Endothelial cell (in vitro differentiated cells): ENCODE data around the gene SYNGR2. TPM values are rescaled to one million over a fixed set of nuclear protein-coding genes. Genes with fewer than 3 reads are reported as not detected.

Experiments
- DNase-seq: peaks from one replicate; pipeline ENCODE4 v3.0.0; 2021; ENCODE audit warnings: low spot score
- H3K27ac Mint-ChIP-seq: one replicate; pipeline ENCODE4 v1.8.0; 2021; ENCODE audit warnings: mixed read lengths, inconsistent platforms; ENCODE audit not compliant: unreplicated experiment
- H3K27me3 Mint-ChIP-seq: one replicate; pipeline ENCODE4 v1.8.0; 2021; ENCODE audit warnings: mild to moderate bottlenecking, moderate library complexity, mixed read lengths, inconsistent platforms; ENCODE audit not compliant: unreplicated experiment
- H3K36me3 Mint-ChIP-seq: one replicate; pipeline ENCODE4 v1.8.0; 2021; ENCODE audit warnings: mild to moderate bottlenecking, low read depth, mixed read lengths, inconsistent platforms; ENCODE audit not compliant: unreplicated experiment
- H3K4me1 Mint-ChIP-seq: one replicate; pipeline ENCODE4 v1.8.0; 2021; ENCODE audit warnings: mild to moderate bottlenecking, mixed read lengths, inconsistent platforms; ENCODE audit not compliant: unreplicated experiment
- H3K4me3 Mint-ChIP-seq: one replicate; pipeline ENCODE4 v1.8.0; 2021; ENCODE audit warnings: mild to moderate bottlenecking, mixed read lengths, inconsistent platforms; ENCODE audit not compliant: unreplicated experiment
- H3K9me3 Mint-ChIP-seq: one replicate; pipeline ENCODE4 v1.8.0; 2021; ENCODE audit warnings: mixed read lengths, inconsistent platforms; ENCODE audit not compliant: unreplicated experiment
- CTCF ChIP-seq: fragments of 200-600 bp; sonication (generic); IDR thresholded peaks from one replicate; pipeline ENCODE4 v1.5.0; 2021; ENCODE audit warnings: antibody characterized with exemption; ENCODE audit not compliant: unreplicated experiment
- long read RNA-seq: library from polyadenylated mRNA; unstranded; transcript quantifications from one replicate; pipeline ENCODE4 v2.0.0, GENCODE V29; 2020; ENCODE audit not compliant: unreplicated experiment
- total RNA-seq: library from RNA; stranded (reverse); fragmentation: NEBNext Ultra II Directional; extraction: Animal tissue kit (Norgen Biotek cat#: 25700); gene quantifications from one replicate; pipeline ENCODE4 v1.2.1, GENCODE V29; 2021; ENCODE audit not compliant: unreplicated experiment

Gene SYNGR2
- total RNA-seq = 72.6 TPM
- long read RNA-seq, transcript SYNGR2-204 (3 exons, 2,125 nt) = minor isoform, 8 of 106 reads
- long read RNA-seq, transcript SYNGR2-201 (4 exons, 2,325 nt) = major isoform, 94 of 106 reads
- long read RNA-seq, partial matches to known transcripts = 0 of 106 reads
- long read RNA-seq, other reads (novel, unspliced or antisense) = 0 of 106 reads

GRCh38 chr17:78168242-78168902 is at the start of gene SYNGR2:
Gene SYNGR2 (plus strand): TSS chr17:78168581. CDS start chr17:78168617, 36 bp downstream.
- no peak within 1 kb of the TSS for H3K27ac Mint-ChIP-seq
- H3K27me3 Mint-ChIP-seq = peaks cover 8% of the 10 kb centered on the region
- peak; percentile 81 for DNase-seq
- H3K36me3 Mint-ChIP-seq = peaks cover 9% of the 10 kb centered on the region
- no peaks in the 10 kb centered on the region for H3K9me3 Mint-ChIP-seq
- TF ChIP-seq CTCF = no peak
- peak within 1 kb of the TSS; percentile 84 for H3K4me3 Mint-ChIP-seq
- H3K4me1 Mint-ChIP-seq = peaks cover 2% of the 10 kb centered on the region

- no peak overlapping the region for H3K4me3 Mint-ChIP-seq
- DNase-seq = no peak
- peaks cover 6% of the 10 kb centered on the region for H3K27me3 Mint-ChIP-seq
- TF ChIP-seq CTCF = no peak
- H3K9me3 Mint-ChIP-seq = no peaks in the 10 kb centered on the region
- no peak overlapping the region for H3K27ac Mint-ChIP-seq
- H3K4me1 Mint-ChIP-seq = peaks cover 10% of the 10 kb centered on the region
- peaks cover 22% of the 10 kb centered on the region for H3K36me3 Mint-ChIP-seq
These were observed 49.6 kb upstream of the SYNGR2 start for GRCh38 chr17:78118801-78119241.

GRCh38 chr17:78120537-78120936 is 47.8 kb upstream of the SYNGR2 start:
- DNase-seq = no peak
- Mint-ChIP-seq H3K9me3 (no peaks in the 10 kb centered on the region), H3K27me3 (peaks cover 2% of the 10 kb centered on the region), H3K4me3 (no peak overlapping the region), H3K36me3 (peaks cover 18% of the 10 kb centered on the region), H3K4me1 (peaks cover 10% of the 10 kb centered on the region), H3K27ac (no peak overlapping the region)
- TF ChIP-seq CTCF = no peak

GRCh38 chr17:78120971-78121800 is 47.2 kb upstream of the SYNGR2 start:
- Mint-ChIP-seq H3K4me1 (peaks cover 10% of the 10 kb centered on the region), H3K27ac (no peak overlapping the region), H3K27me3 (peaks cover 2% of the 10 kb centered on the region), H3K4me3 (no peak overlapping the region), H3K36me3 (peaks cover 18% of the 10 kb centered on the region), H3K9me3 (no peaks in the 10 kb centered on the region)
- TF ChIP-seq CTCF = no peak
- DNase-seq = no peak

- peaks cover 2% of the 10 kb centered on the region for H3K27me3 Mint-ChIP-seq
- no peak overlapping the region for H3K27ac Mint-ChIP-seq
- peaks cover 10% of the 10 kb centered on the region for H3K4me1 Mint-ChIP-seq
- H3K36me3 Mint-ChIP-seq = peaks cover 18% of the 10 kb centered on the region
- TF ChIP-seq CTCF = no peak
- H3K9me3 Mint-ChIP-seq = no peaks in the 10 kb centered on the region
- no peak overlapping the region for H3K4me3 Mint-ChIP-seq
- DNase-seq = no peak
These were observed 46.6 kb upstream of the SYNGR2 start for GRCh38 chr17:78121801-78122215.
